Measurements from ENCODE around the gene PEF1.

PEF1 gene

GRCh38 chr1:31626223-31627207 lies 18.2 kb downstream of the PEF1 start:
- DNase-seq, result no peak

DNA sequence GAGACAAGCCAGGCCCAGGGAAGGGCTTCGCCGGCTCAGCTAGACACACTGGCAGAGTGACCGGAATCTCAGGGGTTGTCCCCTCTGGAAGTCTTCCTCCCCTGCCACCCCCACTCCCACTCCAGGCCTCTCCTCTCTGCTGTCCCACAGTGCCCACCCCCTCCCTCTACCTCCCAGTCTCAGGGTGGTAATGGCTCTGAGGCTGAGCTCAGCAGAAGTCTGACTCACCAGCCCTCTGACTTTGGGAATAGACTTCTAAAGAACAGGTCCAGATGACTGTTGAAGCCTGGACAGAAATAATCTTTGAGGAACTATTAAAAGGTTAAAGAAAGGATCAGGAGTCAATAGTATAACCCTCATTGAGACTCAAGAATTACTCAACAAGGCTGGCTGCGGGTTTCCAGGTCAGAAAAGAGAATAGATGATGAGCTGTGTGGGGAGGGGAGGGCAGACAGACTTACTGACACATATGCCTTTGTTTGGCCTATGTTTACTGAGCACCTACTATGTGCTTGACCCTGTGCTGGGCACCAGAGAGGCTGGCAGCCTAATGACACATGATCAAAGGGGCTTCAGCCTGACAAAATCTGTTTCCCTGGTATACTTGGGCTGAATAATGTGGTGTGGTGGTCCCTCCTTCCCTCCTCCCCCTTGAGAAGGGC lies 19.0 kb downstream of the PEF1 start:
- peak; percentile 13 to 36 for DNase-seq

GRCh38 chr1:31624731-31625514 lies 19.8 kb downstream of the PEF1 start:
- DNase-seq, result no peak

DNA sequence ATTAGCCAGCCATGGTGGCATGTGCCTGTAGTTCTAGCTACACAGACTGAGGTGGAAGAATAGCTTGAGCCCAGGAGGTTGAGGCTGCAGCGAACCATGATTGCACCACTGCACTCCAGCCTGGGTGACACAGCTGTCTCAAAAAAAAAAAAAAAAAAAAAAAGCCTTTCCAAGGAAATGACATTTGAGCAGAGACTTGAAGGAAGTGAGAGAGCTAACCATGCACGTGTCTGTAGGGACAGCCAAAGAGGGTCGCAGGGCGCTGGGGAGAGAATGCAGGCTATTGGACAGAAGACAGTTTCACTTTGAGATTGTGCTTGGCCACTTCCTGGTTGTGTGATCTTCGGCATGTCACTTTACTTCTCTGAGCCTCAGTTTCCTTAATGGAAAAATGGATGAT lies 20.4 kb downstream of the PEF1 start:
- no peak for DNase-seq

DNA sequence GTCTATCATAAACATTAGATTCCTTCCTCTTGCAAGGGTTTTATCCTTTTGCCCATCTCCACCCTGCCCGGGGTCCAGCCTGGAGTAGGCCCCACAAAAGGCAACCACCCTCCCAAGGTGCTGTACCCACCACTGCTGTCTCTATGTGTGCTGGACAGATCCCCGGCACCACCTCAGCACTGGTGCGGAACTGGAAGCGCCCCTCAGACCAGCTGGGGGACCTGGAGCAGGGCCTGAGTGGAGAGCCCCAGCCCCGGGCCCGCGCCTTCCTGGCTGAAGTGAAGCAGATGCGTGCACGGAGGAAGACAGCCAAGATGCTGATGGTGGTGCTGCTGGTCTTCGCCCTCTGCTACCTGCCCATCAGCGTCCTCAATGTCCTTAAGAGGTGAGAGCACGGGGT lies 21.3 kb downstream of the PEF1 start:
- DNase-seq, result no peak

GRCh38 chr1:31621847-31622730 lies 22.6 kb downstream of the PEF1 start:
- DNase-seq, result no peak

GRCh38 chr1:31621498-31621820 lies 23.2 kb downstream of the PEF1 start:
- DNase-seq, result no peak

GRCh38 chr1:31620631-31621497 lies 23.8 kb downstream of the PEF1 start:
- no peak for DNase-seq

DNA sequence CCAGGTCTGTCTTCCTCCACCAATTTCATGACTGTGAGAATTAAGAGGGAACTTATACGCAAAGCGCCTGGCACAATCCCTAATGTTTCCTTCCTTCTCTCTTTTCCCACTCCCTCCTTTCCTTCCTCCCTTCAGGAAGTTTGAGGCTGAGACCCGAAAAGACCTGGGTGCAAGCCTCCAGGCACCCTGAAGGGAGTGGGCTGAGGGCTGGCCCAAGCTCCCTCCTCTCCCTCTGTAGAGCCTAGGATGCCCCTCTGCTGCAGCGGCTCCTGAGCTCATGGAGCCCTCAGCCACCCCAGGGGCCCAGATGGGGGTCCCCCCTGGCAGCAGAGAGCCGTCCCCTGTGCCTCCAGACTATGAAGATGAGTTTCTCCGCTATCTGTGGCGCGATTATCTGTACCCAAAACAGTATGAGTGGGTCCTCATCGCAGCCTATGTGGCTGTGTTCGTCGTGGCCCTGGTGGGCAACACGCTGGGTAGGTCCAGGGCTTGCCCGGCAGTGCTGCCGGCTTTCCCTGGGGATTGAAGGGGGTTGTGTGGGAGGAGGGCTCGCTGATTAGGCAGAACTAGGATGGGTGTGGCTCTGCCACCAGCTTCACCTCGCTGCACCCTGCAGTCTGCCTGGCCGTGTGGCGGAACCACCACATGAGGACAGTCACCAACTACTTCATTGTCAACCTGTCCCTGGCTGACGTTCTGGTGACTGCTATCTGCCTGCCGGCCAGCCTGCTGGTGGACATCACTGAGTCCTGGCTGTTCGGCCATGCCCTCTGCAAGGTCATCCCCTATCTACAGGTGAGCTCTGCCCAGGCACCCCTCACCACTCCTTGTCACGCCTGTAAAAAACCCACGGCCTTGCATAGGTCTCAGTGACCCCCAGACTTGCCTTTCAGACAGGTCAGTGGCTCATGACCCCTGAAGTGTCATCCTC lies 25.5 kb downstream of the PEF1 start:
- DNase-seq, result no peak

DNA sequence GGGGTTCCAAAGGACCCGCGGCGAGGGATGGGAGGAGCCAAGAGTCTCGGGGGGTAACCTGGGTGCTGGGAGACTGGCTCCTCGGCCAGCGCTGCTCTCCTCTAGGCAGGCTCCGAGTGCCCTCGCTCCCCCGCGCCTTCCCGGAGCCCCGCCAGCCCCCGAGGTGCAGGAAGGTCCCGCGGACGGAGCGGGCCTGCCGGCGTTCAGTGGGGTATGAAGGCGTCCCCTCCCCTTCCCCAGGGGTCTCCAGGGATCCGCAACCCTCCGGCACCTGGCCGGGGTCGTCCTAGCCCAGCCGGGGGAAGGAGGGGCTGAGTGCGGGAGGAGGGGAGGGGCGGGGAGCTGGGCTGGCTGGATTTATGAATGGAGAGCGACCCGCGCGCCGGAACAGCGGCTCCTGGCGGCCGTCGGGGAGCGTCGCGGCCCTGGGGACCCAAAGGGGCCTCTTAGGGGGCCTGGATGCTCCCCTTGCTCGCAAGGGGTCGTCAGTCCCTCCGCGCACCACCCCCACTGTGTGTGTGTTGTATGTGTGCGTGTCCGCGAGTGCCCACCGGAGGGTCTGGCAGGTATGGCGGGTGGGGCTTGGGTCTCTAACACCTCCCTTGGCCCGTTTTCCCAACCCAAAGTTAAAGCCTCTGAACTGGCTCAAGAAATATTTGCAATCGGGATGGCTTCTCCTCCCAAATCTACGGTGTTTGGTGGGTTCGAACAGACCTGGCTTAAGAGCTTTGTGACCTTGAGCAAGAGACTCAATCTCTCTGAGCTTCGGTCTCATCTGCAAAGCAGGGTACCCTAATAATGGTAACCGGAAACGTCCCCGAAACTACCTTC lies 26.5 kb downstream of the PEF1 start:
- DNase-seq, result peak in 1 of 2 donors; percentile 49

GRCh38 chr1:31617218-31617915 lies 27.3 kb downstream of the PEF1 start, which contains the start of gene HCRTR1:
Gene HCRTR1, plus strand, starts transcription at chr1:31617689. Its CDS starts 1,504 bp downstream, at chr1:31619193.
- no peak for DNase-seq

DNA sequence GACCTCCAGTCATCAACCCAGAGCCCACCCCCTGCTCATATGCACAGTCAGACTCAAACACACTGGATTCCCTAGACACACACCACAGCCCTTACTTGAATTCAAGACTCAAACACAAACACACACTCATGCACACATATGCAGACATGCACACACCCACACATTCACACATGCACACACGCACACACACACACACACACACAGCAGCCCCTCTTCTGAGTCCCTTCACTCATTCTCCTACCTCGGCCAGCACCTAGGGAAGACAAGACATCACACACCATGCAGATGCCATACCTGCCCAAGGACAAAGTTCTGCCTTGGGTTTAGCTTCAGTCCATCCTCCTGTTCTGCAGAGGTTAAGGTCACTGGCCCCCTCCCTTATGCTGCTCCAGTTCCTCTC lies 28.7 kb downstream of the PEF1 start:
- DNase-seq, result no peak

DNA sequence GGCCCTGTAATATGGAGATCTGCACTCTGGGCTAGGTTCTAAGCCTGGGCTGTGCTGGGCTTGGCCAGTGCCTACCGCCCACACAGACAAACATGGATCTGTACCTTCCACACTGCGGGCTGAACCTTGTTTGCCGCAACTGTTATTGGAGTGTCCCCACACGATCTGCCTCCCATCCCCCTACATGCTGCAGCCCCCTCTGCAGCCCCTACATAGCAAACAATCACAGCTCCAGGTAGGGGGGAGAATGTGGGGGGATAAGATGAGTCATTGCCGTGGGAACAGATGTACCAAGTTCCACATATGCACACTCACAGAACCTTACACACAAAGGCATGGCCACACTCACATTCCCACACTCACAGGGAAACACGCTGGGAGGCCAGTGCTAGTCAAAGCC lies 29.3 kb downstream of the PEF1 start:
- DNase-seq, result no peak

DNA sequence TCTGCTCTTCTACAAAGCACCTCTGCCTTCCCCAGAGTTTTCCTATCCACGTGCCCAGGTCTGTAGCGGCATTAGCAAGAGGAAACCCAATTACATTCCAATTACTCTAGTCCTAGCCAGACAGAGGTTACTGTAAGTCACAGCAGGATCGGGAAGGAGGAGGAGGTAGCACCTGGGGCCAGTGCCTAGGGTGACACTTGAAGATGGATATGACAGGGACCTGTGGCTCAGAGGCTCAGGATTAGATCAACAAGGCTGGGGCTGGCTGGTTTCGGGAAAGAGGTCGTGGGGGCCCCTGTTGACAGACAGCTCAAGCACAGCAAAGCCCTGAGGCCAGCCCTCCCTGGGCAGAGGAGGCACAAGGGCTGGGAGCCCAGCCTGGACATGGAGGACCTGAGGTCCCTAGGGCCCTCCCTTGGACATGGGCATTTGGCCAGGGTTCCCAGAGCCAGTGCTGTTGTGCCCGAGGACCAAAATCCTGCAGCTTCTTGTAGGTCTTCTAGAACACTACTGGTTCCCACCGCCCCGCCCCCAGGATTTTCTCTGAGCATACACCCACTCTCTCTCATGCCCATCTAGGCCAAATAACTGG lies 30.2 kb downstream of the PEF1 start:
- DNase-seq, result no peak

DNA sequence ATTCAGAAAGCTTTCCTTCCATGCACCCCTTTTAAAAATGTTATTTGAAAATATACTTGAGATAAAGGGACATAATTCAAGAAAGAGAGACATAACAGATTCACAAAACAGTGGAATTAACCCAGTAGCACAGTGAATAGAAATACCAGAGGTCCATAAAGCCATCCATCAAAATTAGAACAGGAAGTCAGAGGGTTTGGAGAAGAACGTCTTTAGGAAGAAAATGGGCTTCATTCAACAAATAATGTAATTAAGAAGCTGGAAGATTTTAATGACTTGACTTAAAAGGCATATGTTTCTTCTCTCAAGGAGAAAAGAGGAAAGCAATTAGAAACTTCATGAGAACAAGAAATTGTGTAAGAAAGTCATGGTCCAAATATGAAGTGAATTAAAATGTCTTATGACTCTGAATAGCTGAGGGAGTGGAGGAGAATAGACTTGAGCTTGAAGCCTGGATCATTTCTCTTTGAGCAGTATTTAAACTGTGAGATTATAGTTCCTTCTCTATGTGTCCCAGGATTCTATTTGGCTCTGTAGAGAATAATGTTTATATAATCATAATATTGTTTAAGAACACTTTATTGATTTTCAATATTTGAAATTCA lies 35.1 kb downstream of the PEF1 start:
- no peak for DNase-seq

DNA sequence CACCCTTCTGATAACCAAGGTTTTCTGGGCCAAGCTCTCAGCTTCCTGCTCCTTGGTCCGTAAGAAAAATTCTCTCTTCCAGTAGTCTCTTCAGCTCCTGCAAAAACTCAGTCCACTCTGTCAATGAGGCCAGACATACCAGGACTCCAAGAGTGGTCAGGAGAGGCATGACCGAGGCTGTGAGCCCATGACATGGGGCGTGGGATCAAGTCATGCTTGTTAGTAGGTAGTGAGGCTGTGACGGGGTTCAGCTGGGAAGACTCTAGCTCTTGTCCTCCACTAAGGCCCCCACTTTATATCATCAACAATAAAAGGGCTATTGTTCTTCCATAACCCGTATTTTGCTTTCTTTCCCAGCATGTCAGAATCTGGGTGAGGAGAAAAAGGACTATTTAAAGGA lies 37.3 kb downstream of the PEF1 start:
- DNase-seq, result no peak

GRCh38 chr1:31605908-31606427 lies 38.7 kb downstream of the PEF1 start:
- DNase-seq, result peak; percentile 90 to 95

Measured in inflammatory macrophage treated with lipopolysaccharide for 1 hour (primary cell).